CD4-positive, alpha-beta T cell treated with Interleukin-4 for 4 hours (primary cell): Measurements from ENCODE around the gene RAB23.

Experiments used
- DNase-seq: peaks from one replicate; pipeline ENCODE4 v3.0.0-alpha.2; 2020

The RAB23 gene

GRCh38 chr6:57177545-57178265 is 44.4 kb downstream of the RAB23 start:
- no peak for DNase-seq

GRCh38 chr6:57174511-57174907 is 47.6 kb downstream of the RAB23 start:
- DNase-seq, result no peak

- DNase-seq, result no peak
Measured at GRCh38 chr6:57173886-57174510, 48.1 kb downstream of the RAB23 start.

- peak; percentile 23 for DNase-seq
Measured at GRCh38 chr6:57173056-57173885, 48.8 kb downstream of the RAB23 start.

- peak; percentile 85 for DNase-seq
Measured at GRCh38 chr6:57172136-57173055, 49.7 kb downstream of the RAB23 start, which contains the start of gene BAG2. BAG2 (plus strand) TSS chr6:57172326; CDS start chr6:57172698, 372 bp downstream.

- no peak for DNase-seq
Measured at GRCh38 chr6:57165080-57165479, 57.0 kb downstream of the RAB23 start.

GRCh38 chr6:57163956-57164355 is 58.2 kb downstream of the RAB23 start:
- DNase-seq, result no peak

GRCh38 chr6:57162516-57162915 is 59.6 kb downstream of the RAB23 start:
- DNase-seq, result no peak

- DNase-seq, result no peak
Measured at GRCh38 chr6:57162028-57162427, 60.1 kb downstream of the RAB23 start.

- no peak for DNase-seq
Measured at GRCh38 chr6:57159127-57159526, 63.0 kb downstream of the RAB23 start.

- no peak for DNase-seq
Measured at GRCh38 chr6:57158658-57159057, 63.4 kb downstream of the RAB23 start.

GRCh38 chr6:57147955-57148858 is 73.9 kb downstream of the RAB23 start:
- DNase-seq, result peak; percentile 4

- no peak for DNase-seq
Measured at GRCh38 chr6:57147401-57147800, 74.7 kb downstream of the RAB23 start.

- DNase-seq, result no peak
Measured at GRCh38 chr6:57143690-57144089, 78.4 kb downstream of the RAB23 start.

GRCh38 chr6:57142178-57142525 is 80.0 kb downstream of the RAB23 start:
- no peak for DNase-seq

GRCh38 chr6:57141451-57142177 is 80.5 kb downstream of the RAB23 start:
- no peak for DNase-seq

- DNase-seq, result no peak
Measured at GRCh38 chr6:57138026-57138425, 84.1 kb downstream of the RAB23 start.

GRCh38 chr6:57137350-57137749 is 84.8 kb downstream of the RAB23 start:
- peak; percentile 12 for DNase-seq
